Measurements from ENCODE around the gene SOX14. TPM values are rescaled to one million over a fixed set of nuclear protein-coding genes. Genes with fewer than 3 reads are reported as not detected.

SOX14 gene
- total RNA-seq, 1 experiment from 2014 or later, result not detected

DNA sequence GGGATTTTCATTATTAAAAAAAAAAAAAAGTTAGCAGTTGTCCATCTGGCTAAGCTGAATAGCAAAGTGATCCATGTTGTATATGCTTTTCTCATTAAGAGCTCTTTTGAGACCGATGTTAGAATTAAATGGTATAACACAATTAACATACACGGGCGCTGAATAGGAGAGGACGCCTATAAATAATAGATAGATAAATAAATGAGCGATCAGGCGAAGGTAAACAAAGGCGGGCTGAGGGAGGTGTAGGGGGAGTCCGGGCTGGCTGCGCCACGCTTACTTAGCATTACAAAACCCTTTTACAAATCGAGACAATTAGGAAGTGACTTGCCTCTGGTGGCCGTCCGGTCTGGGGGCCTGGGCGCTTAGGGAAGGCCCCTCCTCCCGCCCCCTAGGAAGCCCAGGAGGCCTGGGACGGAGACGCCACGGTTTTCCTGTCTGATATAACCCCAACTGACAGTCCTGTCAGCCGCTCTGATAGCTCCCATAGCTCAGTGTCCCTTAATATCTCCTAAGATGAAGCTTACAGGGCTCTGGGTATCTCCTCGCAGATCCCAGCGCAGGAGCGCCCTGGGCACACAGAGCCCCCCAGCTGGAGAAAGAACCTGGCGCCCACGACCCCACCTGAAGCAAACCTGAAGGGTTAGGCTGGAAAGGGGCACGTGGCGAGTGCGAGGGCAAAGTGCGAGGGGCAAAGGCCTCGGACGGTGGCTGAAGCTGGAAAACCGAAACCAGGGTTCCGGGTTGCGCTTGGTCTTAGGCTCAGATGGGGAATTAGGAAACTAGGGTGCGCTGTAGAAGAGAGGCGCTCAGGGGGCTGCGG, 3.6 kb downstream of the SOX14 start:
- no peak for DNase-seq (ENCODE audit: low spot score)
- in situ Hi-C loops (cut with HindIII; ENCODE audit: low sequenced_read_pairs), result no loop called here

DNA sequence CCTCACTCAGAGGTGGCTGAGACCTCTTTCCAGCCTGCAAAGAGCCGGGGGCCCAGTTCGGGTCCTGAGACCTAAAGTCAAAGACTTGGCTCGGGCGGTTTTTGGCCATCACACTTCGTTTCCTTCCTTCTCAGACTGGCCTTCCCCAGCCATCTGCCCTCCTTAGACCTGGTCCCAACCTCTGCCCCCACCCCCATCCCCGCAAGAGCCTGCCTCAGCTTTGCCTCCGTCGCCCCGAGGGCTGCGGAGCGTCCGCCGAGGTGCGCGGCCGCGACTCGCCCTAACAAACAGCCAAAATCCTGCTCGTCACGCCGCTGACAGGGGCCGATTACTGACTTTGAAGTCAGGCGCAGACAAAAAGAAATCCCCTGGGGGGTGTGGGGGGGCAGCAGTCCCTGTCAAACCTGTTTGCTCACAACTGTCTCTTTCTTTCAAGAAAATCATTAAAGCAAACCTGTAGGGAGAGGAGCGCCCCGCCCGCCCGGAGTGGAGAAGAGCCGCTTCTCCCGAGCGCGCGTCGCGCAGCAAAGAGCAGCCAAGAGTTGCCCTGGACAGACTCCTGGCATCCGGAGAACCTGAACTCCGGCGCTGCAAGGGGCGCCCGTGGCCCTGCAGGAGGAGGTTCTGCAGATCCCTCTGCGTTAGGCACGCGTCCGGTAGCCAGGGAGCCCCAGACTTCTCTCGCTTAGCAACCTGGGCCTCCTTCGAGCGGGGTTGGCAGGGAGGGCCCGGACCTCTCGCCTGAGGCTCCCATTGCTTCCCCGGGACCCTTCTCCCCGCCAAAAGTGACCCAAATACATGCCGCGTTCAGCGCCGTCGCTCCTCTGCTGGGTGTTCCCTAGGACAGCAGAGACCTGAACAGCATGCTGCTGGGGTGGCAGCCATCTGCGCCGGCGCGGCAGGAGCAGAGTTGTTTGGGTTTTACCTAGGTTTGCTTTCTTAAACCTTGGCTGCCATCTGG, 4.5 kb downstream of the SOX14 start:
- in situ Hi-C loops (cut with HindIII; ENCODE audit: low sequenced_read_pairs), result no loop called here
- no peak for DNase-seq (ENCODE audit: low spot score)

DNA sequence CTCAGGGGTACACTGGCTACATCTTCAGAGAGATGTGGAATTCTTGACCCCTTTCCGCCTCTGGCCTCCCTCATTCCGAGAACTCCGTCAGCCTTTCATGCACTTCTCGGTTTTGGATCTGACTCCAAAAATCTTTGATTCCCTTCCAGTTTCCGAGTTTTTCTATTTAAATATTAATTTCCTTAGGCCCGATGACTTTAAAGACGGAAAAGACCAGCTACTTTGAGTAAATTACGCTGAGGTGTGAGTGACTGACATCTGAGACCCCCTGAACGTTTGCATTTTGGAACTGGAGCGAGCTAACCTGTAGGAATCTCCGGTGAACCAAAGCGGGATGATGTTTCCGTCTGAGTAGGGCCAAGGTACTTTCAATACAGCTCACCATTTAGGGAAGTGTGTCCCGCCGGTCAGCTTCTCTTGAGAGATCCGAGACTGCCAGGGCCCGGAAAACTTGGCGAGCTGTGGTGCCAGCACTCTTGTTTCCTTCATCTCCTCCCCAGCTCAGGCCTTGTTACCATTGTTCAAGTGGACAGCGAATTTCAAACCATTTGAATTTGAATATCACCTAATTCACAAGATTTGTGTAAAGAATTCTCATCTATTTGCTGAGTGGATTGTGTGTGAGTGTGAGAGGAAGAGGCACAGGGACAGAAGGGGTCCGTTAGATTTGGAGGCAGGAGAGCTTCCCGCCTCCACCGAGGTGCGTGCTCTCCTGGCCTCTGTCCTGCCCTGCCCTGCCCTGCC, 5.4 kb downstream of the SOX14 start:
- in situ Hi-C loops (cut with HindIII; ENCODE audit: low sequenced_read_pairs), result no loop called here

DNA sequence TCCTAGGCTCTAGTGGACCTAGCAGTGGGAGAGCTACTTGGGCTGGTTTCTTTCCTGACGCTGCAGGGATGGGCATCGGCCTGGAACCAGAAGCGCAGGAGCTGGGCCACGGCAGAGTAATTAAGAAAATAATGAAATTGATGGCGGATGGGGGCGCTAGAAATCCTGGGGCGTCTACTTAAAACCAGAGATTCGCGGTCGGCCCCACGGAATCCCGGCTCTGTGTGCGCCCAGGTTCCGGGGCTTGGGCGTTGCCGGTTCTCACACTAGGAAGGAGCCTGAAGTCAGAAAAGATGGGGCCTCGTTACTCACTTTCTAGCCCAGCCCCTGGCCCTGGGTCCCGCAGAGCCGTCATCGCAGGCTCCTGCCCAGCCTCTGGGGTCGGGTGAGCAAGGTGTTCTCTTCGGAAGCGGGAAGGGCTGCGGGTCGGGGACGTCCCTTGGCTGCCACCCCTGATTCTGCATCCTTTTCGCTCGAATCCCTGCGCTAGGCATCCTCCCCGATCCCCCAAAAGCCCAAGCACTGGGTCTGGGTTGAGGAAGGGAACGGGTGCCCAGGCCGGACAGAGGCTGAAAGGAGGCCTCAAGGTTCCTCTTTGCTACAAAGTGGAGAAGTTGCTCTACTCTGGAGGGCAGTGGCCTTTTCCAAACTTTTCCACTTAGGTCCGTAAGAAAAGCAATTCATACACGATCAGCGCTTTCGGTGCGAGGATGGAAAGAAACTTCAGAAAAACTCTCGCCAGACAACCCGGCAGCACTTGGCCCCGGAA, 6.1 kb downstream of the SOX14 start:
- DNase-seq (ENCODE audit: low spot score), result no peak
- in situ Hi-C loops (cut with HindIII; ENCODE audit: low sequenced_read_pairs), result no loop called here

More for the DNA sequence above, 5.4 kb downstream of the SOX14 start:
- DNase-seq (ENCODE audit: low spot score), result no peak

DNA sequence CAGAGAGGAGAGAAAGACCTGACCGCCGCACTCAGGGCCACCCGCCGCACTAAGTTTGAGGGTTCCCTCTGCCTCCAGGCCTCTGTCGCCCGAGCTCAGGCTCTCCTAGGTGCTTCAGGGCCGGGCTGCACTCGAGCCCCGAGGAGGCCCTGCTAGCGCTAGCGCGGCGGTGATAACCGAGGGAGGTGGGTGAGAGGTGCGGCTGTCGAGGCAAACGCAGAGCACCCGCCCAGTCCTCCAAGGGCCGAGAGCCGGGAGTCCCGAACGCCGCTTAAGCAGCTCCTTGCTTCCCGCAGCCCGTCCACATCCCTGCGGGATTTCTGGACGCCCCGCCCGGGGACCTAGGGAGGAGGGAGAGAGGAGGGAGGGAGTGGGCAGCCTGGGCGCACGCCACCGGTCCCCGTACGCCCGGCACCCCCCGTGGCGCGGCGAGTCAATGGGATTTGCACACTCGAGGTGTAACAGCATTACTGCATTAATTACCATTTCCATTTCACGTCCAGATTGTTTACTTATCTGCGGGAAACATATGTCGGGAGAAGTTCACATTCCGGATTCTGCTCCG, 6.8 kb downstream of the SOX14 start:
- no peak for DNase-seq (ENCODE audit: low spot score)
- in situ Hi-C loops (cut with HindIII; ENCODE audit: low sequenced_read_pairs), result no loop called here

DNA sequence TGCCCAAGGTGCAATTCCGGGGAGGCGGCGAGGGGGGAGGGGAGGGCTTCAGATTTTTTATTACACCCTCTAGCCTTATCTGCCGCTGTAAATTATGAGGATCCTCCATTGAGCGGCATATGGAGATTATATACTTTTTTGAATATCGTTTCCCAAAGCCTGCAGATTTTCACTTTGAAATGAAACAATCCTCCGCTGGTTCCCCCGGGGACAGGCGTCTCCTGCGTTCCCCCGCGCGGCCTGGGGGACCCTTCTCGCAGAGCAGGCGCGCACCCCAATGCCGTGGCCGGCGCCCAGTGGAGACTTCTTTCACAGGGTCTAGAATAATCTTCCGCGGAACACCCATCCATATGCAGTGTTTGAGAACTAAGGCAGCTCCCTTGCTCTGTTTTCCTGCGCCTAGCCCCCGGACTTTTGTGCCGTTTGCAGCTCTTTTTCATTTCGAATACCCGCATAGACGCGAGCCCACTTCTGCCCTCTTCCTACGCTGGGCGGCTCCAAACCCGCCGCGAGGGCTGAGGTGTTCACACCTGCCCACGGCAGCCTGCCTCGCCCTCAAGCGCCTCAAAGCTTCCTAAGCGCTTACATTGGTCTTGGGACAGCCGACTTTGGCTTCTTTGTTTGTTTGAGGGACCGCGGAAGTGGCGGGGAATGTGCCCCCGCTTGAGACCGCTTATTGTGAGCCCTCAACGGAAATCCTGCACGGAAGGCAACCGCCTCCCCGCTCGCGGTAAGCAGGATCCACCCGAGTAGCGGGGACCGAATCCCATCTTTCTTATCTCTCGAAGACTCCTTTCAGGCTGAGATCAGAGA, 7.5 kb downstream of the SOX14 start:
- no peak for DNase-seq (ENCODE audit: low spot score)
- in situ Hi-C loops (cut with HindIII; ENCODE audit: low sequenced_read_pairs), result no loop called here

DNA sequence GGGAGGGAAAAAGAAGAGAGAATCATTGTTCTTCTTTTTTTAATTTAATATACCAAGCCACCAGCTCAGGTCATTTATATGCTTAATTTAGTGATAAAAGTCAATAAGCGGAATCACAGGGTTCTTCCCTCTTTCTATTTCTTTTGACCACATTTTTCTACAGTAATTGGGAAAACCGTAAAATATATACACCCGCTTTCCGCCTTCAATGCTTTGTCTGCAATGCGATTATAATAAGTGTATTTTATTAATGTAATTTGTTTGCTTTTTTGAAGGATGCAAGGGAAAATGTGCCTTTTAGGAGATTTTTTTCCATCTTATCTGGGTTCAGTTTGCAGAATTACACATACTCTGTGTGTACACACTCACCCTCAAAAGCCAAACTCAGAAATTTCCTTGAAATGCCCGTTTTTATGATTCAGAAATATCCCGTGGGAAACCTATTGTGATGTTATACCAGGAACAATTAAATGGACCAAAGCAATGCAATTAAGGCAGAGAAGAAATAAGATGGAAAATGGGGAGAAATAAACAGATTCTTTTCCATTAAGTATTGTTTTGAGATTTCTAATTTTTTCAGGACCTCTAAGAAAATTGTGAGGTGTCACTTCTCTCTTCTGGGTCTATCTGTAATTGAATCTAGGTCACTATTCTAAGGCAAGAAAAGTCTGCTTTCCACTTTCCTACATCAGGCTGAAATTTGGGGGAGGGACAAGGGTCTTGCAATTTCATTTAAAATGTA, 8.3 kb downstream of the SOX14 start:
- no peak for DNase-seq (ENCODE audit: low spot score)
- in situ Hi-C loops (cut with HindIII; ENCODE audit: low sequenced_read_pairs), result no loop called here

DNA sequence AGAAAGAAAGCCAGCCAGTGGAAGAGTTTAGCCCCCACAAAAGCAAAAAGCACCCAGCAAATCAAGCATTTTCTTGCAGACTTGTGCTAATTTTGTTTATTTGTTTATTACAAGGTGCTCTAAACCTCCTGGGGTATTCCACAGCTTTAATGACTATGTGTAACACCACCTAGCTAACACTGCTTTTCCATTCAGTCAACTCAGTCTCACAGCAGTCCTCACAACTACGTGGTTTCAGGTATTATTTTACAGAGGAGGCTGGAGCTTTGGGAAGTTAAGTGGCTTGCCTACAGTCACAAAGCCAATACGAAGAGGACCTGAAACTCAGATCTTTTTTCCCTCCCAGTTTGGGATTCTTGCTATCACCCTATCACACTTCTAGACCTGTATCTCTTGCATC, 14.8 kb downstream of the SOX14 start:
- in situ Hi-C loops (cut with HindIII; ENCODE audit: low sequenced_read_pairs), result no loop called here

DNA sequence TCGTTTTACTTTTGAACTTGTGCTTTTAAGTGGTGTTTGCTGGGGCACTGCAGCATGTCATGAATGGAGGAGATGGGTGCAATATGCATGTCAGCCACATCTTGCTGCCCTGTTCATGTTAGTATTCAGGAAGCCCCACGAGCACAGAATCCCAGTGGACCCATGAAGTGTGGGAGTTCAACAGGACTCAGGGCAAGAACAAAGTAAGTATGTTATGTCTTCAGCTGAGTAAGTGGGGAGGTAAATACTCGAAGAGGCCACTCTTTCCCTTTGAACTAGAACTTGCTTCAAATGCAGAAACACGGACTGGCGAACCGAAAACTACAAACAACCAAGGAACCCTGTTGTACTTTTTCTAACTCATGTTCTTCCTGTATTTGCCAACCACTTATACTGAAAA, 23.4 kb downstream of the SOX14 start:
- no peak for DNase-seq (ENCODE audit: low spot score)
- in situ Hi-C loops (cut with HindIII; ENCODE audit: low sequenced_read_pairs), result no loop called here

More for the DNA sequence above, 14.8 kb downstream of the SOX14 start:
- DNase-seq (ENCODE audit: low spot score), result no peak

DNA sequence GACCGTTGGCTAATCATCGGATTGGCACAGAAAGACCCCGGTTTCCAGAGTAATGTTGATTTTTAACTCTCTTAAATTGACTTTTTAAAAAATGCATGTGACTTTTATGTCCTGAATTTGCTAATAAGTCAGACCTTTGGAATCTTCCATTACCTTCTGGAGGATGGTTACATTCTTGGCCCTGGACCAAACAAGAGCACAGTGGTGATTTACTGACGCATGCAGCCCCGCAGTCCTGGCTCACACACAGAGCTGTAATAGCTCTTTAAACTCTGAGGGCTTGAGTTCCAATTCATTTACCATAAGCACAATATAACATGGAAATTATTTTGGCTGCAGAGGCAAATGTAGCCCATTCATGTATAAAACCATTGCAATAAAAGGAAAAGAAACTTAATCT, 25.1 kb downstream of the SOX14 start:
- in situ Hi-C loops (cut with HindIII; ENCODE audit: low sequenced_read_pairs), result no loop called here
- no peak for DNase-seq (ENCODE audit: low spot score)

DNA sequence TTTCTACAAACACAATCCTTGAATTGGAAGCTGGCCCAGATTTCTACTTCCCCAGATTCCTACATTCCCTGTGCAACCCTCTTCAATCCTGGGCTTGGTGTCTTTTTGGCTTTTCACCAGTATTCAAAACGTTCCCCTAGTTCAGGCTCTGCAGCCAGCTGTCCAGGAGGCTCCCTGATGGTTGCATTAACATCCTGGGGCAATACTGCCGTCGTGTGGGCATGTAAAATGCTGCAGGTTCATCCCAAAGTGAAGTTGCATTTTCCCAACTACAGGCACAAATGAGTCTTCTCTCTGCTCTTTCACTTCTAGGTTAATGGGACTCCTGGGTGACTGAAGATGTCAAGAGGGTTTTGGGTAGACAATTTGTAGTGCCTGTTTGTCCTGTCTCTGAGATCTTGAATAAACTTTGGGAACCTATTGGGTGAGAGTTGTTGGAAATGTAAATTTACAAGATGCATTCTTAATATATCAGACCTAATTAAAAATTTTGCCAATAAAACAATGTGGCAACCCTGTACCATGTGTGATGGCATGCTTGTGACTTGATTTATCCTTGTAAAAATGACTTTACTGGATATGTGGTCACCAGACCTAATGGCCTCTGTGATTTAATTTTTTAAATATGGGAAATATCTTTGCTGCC, 28.6 kb downstream of the SOX14 start:
- in situ Hi-C loops (cut with HindIII; ENCODE audit: low sequenced_read_pairs), result no loop called here
- DNase-seq (ENCODE audit: low spot score), result peak; percentile 3

DNA sequence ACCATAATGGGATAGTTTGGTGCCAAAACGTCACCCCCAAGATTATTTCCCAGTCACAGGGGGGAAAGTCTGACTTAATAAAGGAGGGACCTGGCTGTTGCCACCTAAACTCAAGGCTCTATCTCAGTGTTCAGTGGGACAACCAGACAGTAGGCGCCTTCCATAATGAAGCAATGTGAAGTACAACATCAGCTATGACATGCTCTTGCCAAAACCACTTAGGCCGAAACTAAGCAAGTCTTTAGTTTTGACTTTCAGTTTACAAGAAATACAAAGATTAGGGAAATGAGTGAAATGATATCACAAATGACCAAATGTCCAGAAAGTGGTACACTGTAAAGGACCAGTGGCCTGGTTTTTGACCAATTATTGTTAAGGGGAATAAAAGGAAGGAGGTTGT, 32.9 kb downstream of the SOX14 start:
- no peak for DNase-seq (ENCODE audit: low spot score)
- in situ Hi-C loops (cut with HindIII; ENCODE audit: low sequenced_read_pairs), result no loop called here

DNA sequence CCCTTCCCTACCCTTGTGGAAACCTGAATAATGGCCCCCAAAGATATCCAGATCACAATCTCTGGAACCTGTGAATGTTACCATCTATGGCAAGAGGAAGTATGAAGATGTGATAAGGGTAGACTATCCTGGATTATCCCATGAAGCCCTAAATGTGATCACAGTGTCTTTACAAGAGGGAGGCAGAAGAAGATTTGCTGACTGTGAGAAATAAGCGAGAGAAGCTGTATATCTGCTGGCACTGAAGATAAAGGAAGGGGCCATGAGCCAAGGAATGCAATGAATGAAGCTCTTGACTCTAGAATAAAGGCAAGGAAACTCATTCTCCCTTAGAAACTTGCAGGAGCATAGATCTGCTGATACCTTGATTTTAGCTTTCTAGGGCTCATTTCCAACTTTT, 39.1 kb downstream of the SOX14 start:
- in situ Hi-C loops (cut with HindIII; ENCODE audit: low sequenced_read_pairs), result no loop called here
- no peak for DNase-seq (ENCODE audit: low spot score)

DNA sequence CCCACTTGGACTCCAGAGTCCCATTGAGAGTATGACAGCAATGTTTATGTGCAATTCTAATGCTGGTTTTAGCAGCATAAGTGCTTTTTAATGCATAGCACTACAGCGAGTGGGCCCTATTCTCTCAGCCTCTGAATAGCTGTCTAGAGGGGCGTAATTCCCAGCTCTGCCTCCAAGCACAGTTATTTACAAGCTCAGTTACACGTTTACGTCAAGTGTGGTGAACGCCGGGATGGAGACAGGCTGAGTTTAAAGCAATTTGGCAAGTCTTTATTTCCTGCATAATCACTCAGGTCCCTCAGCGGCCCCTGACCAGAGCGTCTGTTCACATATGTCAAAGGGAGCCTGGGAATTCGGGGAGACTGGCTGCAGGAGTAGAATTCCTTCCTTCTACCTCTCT, 43.9 kb downstream of the SOX14 start:
- no peak for DNase-seq (ENCODE audit: low spot score)
- in situ Hi-C loops (cut with HindIII; ENCODE audit: low sequenced_read_pairs), result no loop called here

DNA sequence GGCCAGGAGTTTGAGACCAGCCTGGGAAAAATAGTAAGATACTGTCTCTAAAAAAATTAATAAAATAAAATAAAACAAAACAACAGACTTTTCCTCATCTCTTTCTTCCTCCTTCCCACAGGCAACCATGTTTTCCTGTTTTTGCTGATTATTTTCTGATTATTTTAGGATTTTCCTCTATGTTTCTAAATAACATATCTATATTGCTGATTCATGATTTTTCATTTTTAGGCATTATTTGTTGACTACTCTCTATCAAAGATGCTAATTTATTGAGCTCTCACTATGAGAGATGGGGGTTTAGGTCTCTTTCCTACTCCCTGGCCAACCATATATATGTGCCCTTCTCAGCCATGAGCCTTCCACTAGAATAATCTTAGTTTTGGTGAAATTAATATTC, 45.4 kb downstream of the SOX14 start:
- DNase-seq (ENCODE audit: low spot score), result no peak
- in situ Hi-C loops (cut with HindIII; ENCODE audit: low sequenced_read_pairs), result no loop called here

DNA sequence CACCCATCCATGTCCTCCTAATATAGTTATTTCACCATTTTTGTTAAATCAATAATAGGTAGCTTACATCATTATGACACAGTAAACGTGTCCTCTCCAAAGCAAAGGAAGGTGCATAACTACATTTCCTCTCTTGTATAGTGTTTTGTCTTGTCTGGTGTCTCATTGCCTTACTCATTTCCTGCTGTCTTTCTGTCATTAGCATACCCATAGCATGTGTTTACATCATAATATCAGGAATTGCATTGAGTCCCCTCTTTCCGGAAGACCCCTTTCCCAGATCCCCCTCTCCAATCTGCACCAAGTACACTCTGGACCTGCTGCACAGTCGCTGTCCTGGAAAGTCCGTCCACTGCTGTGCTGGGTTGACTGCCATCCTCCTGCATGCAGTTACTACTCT, 47.9 kb downstream of the SOX14 start:
- in situ Hi-C loops (cut with HindIII; ENCODE audit: low sequenced_read_pairs), result no loop called here
- no peak for DNase-seq (ENCODE audit: low spot score)

DNA sequence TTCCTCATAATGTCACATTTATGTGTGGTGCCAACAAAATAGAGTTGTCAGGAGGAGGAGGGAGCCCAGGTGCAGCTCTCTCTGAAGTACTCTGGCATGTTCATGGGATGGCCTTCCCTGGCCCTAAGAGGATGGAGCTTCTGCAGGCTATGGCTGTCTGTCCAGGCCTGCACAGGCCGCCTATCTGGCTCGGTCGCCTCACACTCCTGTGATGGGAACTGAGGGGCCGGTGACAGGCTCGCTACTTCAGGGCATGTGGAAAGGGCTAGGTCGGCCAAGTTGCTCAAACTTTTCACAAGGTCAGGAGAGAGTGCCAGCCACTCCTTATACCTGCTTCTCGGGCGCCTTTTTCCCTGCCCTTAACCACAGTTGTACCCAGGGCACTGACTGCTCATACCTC, 51.1 kb downstream of the SOX14 start:
- in situ Hi-C loops (cut with HindIII; ENCODE audit: low sequenced_read_pairs), result no loop called here
- DNase-seq (ENCODE audit: low spot score), result no peak

Data from G401 (cell line).